HepG2 (cell line): Measurements from ENCODE around the gene TOX4. TPM values are rescaled to one million over a fixed set of nuclear protein-coding genes. Genes with fewer than 3 reads are reported as not detected.
A peak's percentile ranks its signal among the peaks of the same experiment; 100 is the strongest.

Experiments used
- CREBL2 ChIP-seq: sonication (generic); formaldehyde crosslinking; IDR thresholded peaks from 2 replicates; pipeline ENCODE4 v1.8.1; 2023; ENCODE audit warnings: missing genetic modification reagents, mild to moderate bottlenecking, borderline replicate concordance
- EEA1 ChIP-seq: sonication (generic); formaldehyde crosslinking; IDR thresholded peaks from 2 replicates; pipeline ENCODE4 v1.5.1; 2020; ENCODE audit warnings: mild to moderate bottlenecking, missing genetic modification reagents, borderline replicate concordance
- FOXO4 ChIP-seq: sonication (generic); formaldehyde crosslinking; conservative IDR thresholded peaks from 2 replicates; pipeline ENCODE4 v1.8.1; 2023; ENCODE audit warnings: missing genetic modification reagents
- GTF2F1 ChIP-seq: fragments of 150-350 bp; IDR thresholded peaks from 2 replicates; pipeline ENCODE4 v1.6.1; 2014; ENCODE audit warnings: low read length
- HDAC1 ChIP-seq: sonication (generic); formaldehyde crosslinking; IDR thresholded peaks from 2 replicates; pipeline ENCODE4 v1.5.1; 2020; ENCODE audit warnings: mild to moderate bottlenecking, missing genetic modification reagents
- IRF2 ChIP-seq: IDR thresholded peaks from 2 replicates; pipeline ENCODE4 v1.6.1; 2018; ENCODE audit warnings: missing genetic modification reagents, missing compliant biosample characterization
- KLF13 ChIP-seq: sonication (generic); formaldehyde crosslinking; IDR thresholded peaks from 2 replicates; pipeline ENCODE4 v1.4.0; 2020; ENCODE audit warnings: mild to moderate bottlenecking, missing genetic modification reagents
- MYC ChIP-seq: sonication (generic); formaldehyde crosslinking; IDR thresholded peaks from 2 replicates; pipeline ENCODE4 v1.9.0; 2021; ENCODE audit warnings: missing genetic modification reagents, borderline replicate concordance
- RXRA ChIP-seq: sonication (generic); formaldehyde crosslinking; IDR thresholded peaks from 2 replicates; pipeline ENCODE4 v1.5.1; 2020; ENCODE audit warnings: missing genetic modification reagents
- SNAPC2 ChIP-seq: sonication (generic); formaldehyde crosslinking; IDR thresholded peaks from 2 replicates; pipeline ENCODE4 v1.8.1; 2022; ENCODE audit warnings: mild to moderate bottlenecking, missing genetic modification reagents
- SRSF1 ChIP-seq: fragments of 200-400 bp; formaldehyde crosslinking; optimal IDR thresholded peaks from 2 replicates; pipeline ENCODE3; 2017; ENCODE audit warnings: mild to moderate bottlenecking, low read depth, low read length, moderate library complexity
- TEAD2 ChIP-seq: sonication (generic); formaldehyde crosslinking; IDR thresholded peaks from 2 replicates; pipeline ENCODE4 v1.9.0; 2021; ENCODE audit warnings: missing genetic modification reagents
- TGIF2 ChIP-seq: IDR thresholded peaks from 2 replicates; pipeline ENCODE4 v1.6.1; 2016; ENCODE audit warnings: control low read depth, missing compliant biosample characterization
- THAP9 ChIP-seq: sonication (generic); formaldehyde crosslinking; IDR thresholded peaks from 2 replicates; pipeline ENCODE4; 2020; ENCODE audit warnings: missing genetic modification reagents, mild to moderate bottlenecking, borderline replicate concordance
- YY1 ChIP-seq: IDR thresholded peaks from 2 replicates; pipeline ENCODE4 v1.6.1; 2011; ENCODE audit warnings: low read length, low read depth, moderate library complexity, mild to moderate bottlenecking; ENCODE audit not compliant: insufficient read depth, insufficient replicate concordance
- ZFP36L1 ChIP-seq: sonication (generic); formaldehyde crosslinking; IDR thresholded peaks from 2 replicates; pipeline ENCODE4 v1.8.0; 2022; ENCODE audit warnings: mild to moderate bottlenecking, missing genetic modification reagents, moderate library complexity
- ZFY ChIP-seq: sonication (generic); formaldehyde crosslinking; IDR thresholded peaks from 2 replicates; pipeline ENCODE4 v1.4.0; 2020; ENCODE audit warnings: missing genetic modification reagents
- ZFYVE20 ChIP-seq: sonication (generic); formaldehyde crosslinking; IDR thresholded peaks from 2 replicates; pipeline ENCODE4 v1.8.0; 2023; ENCODE audit warnings: low read depth, mild to moderate bottlenecking, moderate library complexity, missing genetic modification reagents, borderline replicate concordance
- ZNF12 ChIP-seq: sonication (generic); formaldehyde crosslinking; IDR thresholded peaks from 2 replicates; pipeline ENCODE4 v1.5.0; 2020; ENCODE audit warnings: missing genetic modification reagents
- ZNF350 ChIP-seq: sonication (generic); formaldehyde crosslinking; IDR thresholded peaks from 2 replicates; pipeline ENCODE4 v1.4.0; 2020; ENCODE audit warnings: mild to moderate bottlenecking, low read depth, missing genetic modification reagents, borderline replicate concordance
- ZNF558 ChIP-seq: sonication (generic); formaldehyde crosslinking; IDR thresholded peaks from 2 replicates; pipeline ENCODE4 v1.9.0; 2022; ENCODE audit warnings: mild to moderate bottlenecking, missing genetic modification reagents, borderline replicate concordance
- ZNF737 ChIP-seq: sonication (generic); formaldehyde crosslinking; IDR thresholded peaks from 2 replicates; pipeline ENCODE4 v1.5.0; 2020; ENCODE audit warnings: missing genetic modification reagents, mild to moderate bottlenecking, borderline replicate concordance
- ZNF800 ChIP-seq: sonication (generic); formaldehyde crosslinking; IDR thresholded peaks from 2 replicates; pipeline ENCODE4 v1.4.0; 2020; ENCODE audit warnings: missing genetic modification reagents
- polyA plus RNA-seq, 8 experiments: library from polyadenylated mRNA; depleted of rRNA in 3 of 8; stranded (reverse) in 7 of 8; unstranded in 1 of 8; fragments of >200 nt; fragmentation: Illumina TruSeq in 4 of 8; extraction: Trizol in 4 of 8; gene quantifications; 2 replicates each; pipeline versions ENCODE4 v1.2.1 to v1.2.3, GENCODE V29; 2011 to 2016; ENCODE audit warnings: low read depth in 4 of 8, missing spikeins in 1 of 8, mixed read lengths in 1 of 8; ENCODE audit not compliant: insufficient read depth in 1 of 8
- total RNA-seq, 5 experiments: library from RNA; depleted of rRNA; stranded (reverse); fragments of >200 nt; fragmentation: Illumina TruSeq; extraction: Trizol; gene quantifications; 2 replicates each; pipeline ENCODE4 v1.2.3, GENCODE V29; 2016; ENCODE audit warnings: low read depth in 1 of 5

The TOX4 gene
- total and polyA plus RNA-seq, 2 of the 13 experiments (the other 11 are each of a cell fraction or from before 2014, with no cell fraction given), result 71.8 to 163 TPM

- TF ChIP-seq ZNF558 (CRISPR knock-in tag) (no peak; the same call in 1 of the 2 replicates), EEA1 (no peak), IRF2 (CRISPR knock-in tag) (peak; percentile 97), MYC (CRISPR knock-in tag) (peak; percentile 77; the same call in 1 of the 2 replicates), CREBL2 (CRISPR knock-in tag) (0 out of 2 replicates have a peak, but pooled peaks have one; percentile 69), ZFP36L1 (CRISPR knock-in tag) (no peak), HDAC1 (CRISPR knock-in tag) (peak; percentile 99), TGIF2 (peak; percentile 82), ZFYVE20 (CRISPR knock-in tag) (no peak), TEAD2 (CRISPR knock-in tag) (peak; percentile 87; the same call in 1 of the 2 replicates), THAP9 (peak; percentile 96), FOXO4 (CRISPR knock-in tag) (no peak; the same call in 1 of the 2 replicates), ZNF737 (no peak), ZFY (CRISPR knock-in tag) (peak; percentile 80), ZNF350 (CRISPR knock-in tag) (peak; percentile 98), YY1 (peak; percentile 85), RXRA (no peak; the same call in 1 of the 2 replicates), SRSF1 (peak; percentile 96), ZNF800 (CRISPR knock-in tag) (0 out of 2 replicates have a peak, but pooled peaks have one; percentile 72), SNAPC2 (CRISPR knock-in tag) (no peak), GTF2F1 (peak; percentile 48; the same call in 1 of the 2 replicates), KLF13 (0 out of 2 replicates have a peak, but pooled peaks have one; percentile 61), ZNF12 (CRISPR knock-in tag) (0 out of 2 replicates have a peak, but pooled peaks have one; percentile 42)
Measured at GRCh38 chr14:21476925-21477681, at the start of gene TOX4, which contains the start of gene RAB2B (continued).
